ENCODE measurements around the gene FAM222A.

- no peak for TF ChIP-seq CTCF (IDR thresholded peaks at IDR 0.05)
- TF ChIP-seq POLR2AphosphoS5 (IDR thresholded peaks at IDR 0.05), result no peak
- TF ChIP-seq POLR2A (IDR thresholded peaks at IDR 0.05), result no peak
- TF ChIP-seq EP300 (IDR thresholded peaks at IDR 0.05), result no peak
These were observed 42.9 kb upstream of the FAM222A start for GRCh38 chr12:109670731-109671130.
